Measurements from ENCODE around the gene DLGAP1.

Gene DLGAP1

GRCh38 chr18:4203568-4204437 lies 251.3 kb downstream of the DLGAP1 start:
- TF ChIP-seq CTCF (IDR thresholded peaks at IDR 0.05; ENCODE audit: poor library complexity, severe bottlenecking): no peak
- Histone ChIP-seq H3K36me3 (ENCODE audit: low read depth) (no peaks in the 10 kb centered on the region), H3K4me3 (ENCODE audit: severe bottlenecking) (no peak overlapping the region), H3K27ac (ENCODE audit: poor library complexity, severe bottlenecking) (no peak overlapping the region), H3K9me3 (ENCODE audit: severe bottlenecking) (no peaks in the 10 kb centered on the region), H3K4me1 (ENCODE audit: insufficient read depth, poor library complexity, severe bottlenecking) (no peaks in the 10 kb centered on the region), H3K27me3 (ENCODE audit: insufficient read depth, poor library complexity, severe bottlenecking) (no peaks in the 10 kb centered on the region)
- ATAC-seq (ENCODE audit: low read depth) (no peak), DNase-seq (ENCODE audit: low spot score) (no peak)

GRCh38 chr18:4200399-4200798 lies 254.7 kb downstream of the DLGAP1 start:
- DNase-seq (ENCODE audit: low spot score) (no peak), ATAC-seq (ENCODE audit: low read depth) (no peak)
- Histone ChIP-seq H3K27me3 (ENCODE audit: insufficient read depth, poor library complexity, severe bottlenecking) (no peaks in the 10 kb centered on the region), H3K9me3 (ENCODE audit: severe bottlenecking) (no peaks in the 10 kb centered on the region), H3K27ac (ENCODE audit: poor library complexity, severe bottlenecking) (no peak overlapping the region), H3K4me3 (ENCODE audit: severe bottlenecking) (no peak overlapping the region), H3K4me1 (ENCODE audit: insufficient read depth, poor library complexity, severe bottlenecking) (no peaks in the 10 kb centered on the region), H3K36me3 (ENCODE audit: low read depth) (no peaks in the 10 kb centered on the region)
- TF ChIP-seq CTCF (IDR thresholded peaks at IDR 0.05; ENCODE audit: poor library complexity, severe bottlenecking): no peak

GRCh38 chr18:4198956-4199355 lies 256.2 kb downstream of the DLGAP1 start:
- TF ChIP-seq CTCF (IDR thresholded peaks at IDR 0.05; ENCODE audit: poor library complexity, severe bottlenecking): no peak
- Histone ChIP-seq H3K4me3 (ENCODE audit: severe bottlenecking) (no peak overlapping the region), H3K9me3 (ENCODE audit: severe bottlenecking) (no peaks in the 10 kb centered on the region), H3K27ac (ENCODE audit: poor library complexity, severe bottlenecking) (no peak overlapping the region), H3K27me3 (ENCODE audit: insufficient read depth, poor library complexity, severe bottlenecking) (no peaks in the 10 kb centered on the region), H3K4me1 (ENCODE audit: insufficient read depth, poor library complexity, severe bottlenecking) (no peaks in the 10 kb centered on the region), H3K36me3 (ENCODE audit: low read depth) (no peaks in the 10 kb centered on the region)
- ATAC-seq (ENCODE audit: low read depth): no peak
- DNase-seq (ENCODE audit: low spot score): no peak

- TF ChIP-seq CTCF (IDR thresholded peaks at IDR 0.05; ENCODE audit: poor library complexity, severe bottlenecking): no peak
- Histone ChIP-seq H3K27ac (ENCODE audit: poor library complexity, severe bottlenecking) (no peak overlapping the region), H3K36me3 (ENCODE audit: low read depth) (no peaks in the 10 kb centered on the region), H3K27me3 (ENCODE audit: insufficient read depth, poor library complexity, severe bottlenecking) (no peaks in the 10 kb centered on the region), H3K4me1 (ENCODE audit: insufficient read depth, poor library complexity, severe bottlenecking) (no peaks in the 10 kb centered on the region), H3K9me3 (ENCODE audit: severe bottlenecking) (no peaks in the 10 kb centered on the region), H3K4me3 (ENCODE audit: severe bottlenecking) (no peak overlapping the region)
- no peak for DNase-seq (ENCODE audit: low spot score)
- no peak for ATAC-seq (ENCODE audit: low read depth)
Observed at GRCh38 chr18:4196351-4196750, 258.8 kb downstream of the DLGAP1 start.

- Histone ChIP-seq H3K36me3 (ENCODE audit: low read depth) (no peaks in the 10 kb centered on the region), H3K4me1 (ENCODE audit: insufficient read depth, poor library complexity, severe bottlenecking) (no peaks in the 10 kb centered on the region), H3K27me3 (ENCODE audit: insufficient read depth, poor library complexity, severe bottlenecking) (no peaks in the 10 kb centered on the region), H3K9me3 (ENCODE audit: severe bottlenecking) (no peaks in the 10 kb centered on the region), H3K27ac (ENCODE audit: poor library complexity, severe bottlenecking) (no peak overlapping the region), H3K4me3 (ENCODE audit: severe bottlenecking) (no peak overlapping the region)
- no peak for TF ChIP-seq CTCF (IDR thresholded peaks at IDR 0.05; ENCODE audit: poor library complexity, severe bottlenecking)
- no peak for DNase-seq (ENCODE audit: low spot score)
- no peak for ATAC-seq (ENCODE audit: low read depth)
Observed at GRCh38 chr18:4193086-4193485, 262.0 kb downstream of the DLGAP1 start.

All from RWPE2 (cell line).